Nephron (organoid): Measurements from ENCODE around the gene MAML1.

Source experiments
- H3K27ac Mint-ChIP-seq, 3 experiments: 2 replicates each; pipeline ENCODE4 v1.8.0; 2020; ENCODE audit warnings: mixed read lengths in 3 of 3, mild to moderate bottlenecking in 2 of 3, moderate library complexity in 1 of 3
- H3K27me3 Mint-ChIP-seq: 2 replicates; pipeline ENCODE4 v1.8.0; 2021; ENCODE audit warnings: low read depth, mild to moderate bottlenecking, moderate library complexity, mixed read lengths
- H3K36me3 Mint-ChIP-seq: 2 replicates; pipeline ENCODE4 v1.8.0; 2020; ENCODE audit warnings: low read depth, mixed read lengths
- H3K4me1 Mint-ChIP-seq: 2 replicates; pipeline ENCODE4 v1.8.0; 2020; ENCODE audit warnings: mixed read lengths
- H3K4me3 Mint-ChIP-seq, 3 experiments: 2 replicates each; pipeline ENCODE4 v1.8.0; 2020; ENCODE audit warnings: mild to moderate bottlenecking in 3 of 3, mixed read lengths in 3 of 3, moderate library complexity in 2 of 3
- H3K9me3 Mint-ChIP-seq: 2 replicates; pipeline ENCODE4 v1.8.0; 2020; ENCODE audit warnings: mixed read lengths
- TF ChIP-seq, protein P1 (sequence below), 3 experiments: fragments of 200-600 bp; sonication (generic); IDR thresholded peaks; one replicate each; pipeline ENCODE4 v1.5.0; 2021; ENCODE audit warnings: antibody characterized with exemption in 3 of 3; ENCODE audit not compliant: unreplicated experiment in 3 of 3

The MAML1 gene

DNA sequence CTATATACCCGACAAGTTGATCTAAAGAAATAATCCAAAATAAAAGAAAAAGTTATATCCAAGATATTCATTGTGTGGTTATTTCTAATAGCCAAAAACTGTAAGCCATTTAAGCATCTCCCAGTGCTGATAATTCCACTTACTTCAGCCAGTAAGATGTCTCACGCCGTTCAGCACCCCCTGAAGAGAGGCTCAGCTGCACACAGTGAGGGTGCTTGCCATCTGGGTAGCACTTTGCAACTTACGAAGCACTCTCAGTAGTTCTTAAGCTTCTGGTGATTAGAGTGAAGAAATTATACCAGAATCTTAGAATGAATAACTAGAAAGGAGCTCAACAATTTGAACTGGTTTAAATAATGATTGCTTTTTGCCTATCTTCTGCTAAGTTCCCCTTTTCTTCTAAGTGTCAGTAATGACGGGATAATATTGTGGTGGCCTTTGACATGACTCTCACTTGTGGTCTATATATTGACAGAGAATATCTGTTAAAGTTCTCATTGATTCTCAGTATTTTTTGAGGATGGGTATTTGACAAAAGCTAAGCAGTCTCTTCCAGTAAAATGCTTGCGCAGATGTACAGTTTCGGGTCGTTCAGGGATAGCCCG is 35.0 kb downstream of the MAML1 start:
- Mint-ChIP-seq H3K36me3 (peaks cover 65% of the 10 kb centered on the region), H3K27ac (peak overlapping the region; percentile 65 to 92 (median 84)), H3K4me1 (peaks cover 32% of the 10 kb centered on the region), H3K4me3 (no peak overlapping the region), H3K27me3 (no peaks in the 10 kb centered on the region), H3K9me3 (no peaks in the 10 kb centered on the region)
- TF ChIP-seq, protein P1, sequence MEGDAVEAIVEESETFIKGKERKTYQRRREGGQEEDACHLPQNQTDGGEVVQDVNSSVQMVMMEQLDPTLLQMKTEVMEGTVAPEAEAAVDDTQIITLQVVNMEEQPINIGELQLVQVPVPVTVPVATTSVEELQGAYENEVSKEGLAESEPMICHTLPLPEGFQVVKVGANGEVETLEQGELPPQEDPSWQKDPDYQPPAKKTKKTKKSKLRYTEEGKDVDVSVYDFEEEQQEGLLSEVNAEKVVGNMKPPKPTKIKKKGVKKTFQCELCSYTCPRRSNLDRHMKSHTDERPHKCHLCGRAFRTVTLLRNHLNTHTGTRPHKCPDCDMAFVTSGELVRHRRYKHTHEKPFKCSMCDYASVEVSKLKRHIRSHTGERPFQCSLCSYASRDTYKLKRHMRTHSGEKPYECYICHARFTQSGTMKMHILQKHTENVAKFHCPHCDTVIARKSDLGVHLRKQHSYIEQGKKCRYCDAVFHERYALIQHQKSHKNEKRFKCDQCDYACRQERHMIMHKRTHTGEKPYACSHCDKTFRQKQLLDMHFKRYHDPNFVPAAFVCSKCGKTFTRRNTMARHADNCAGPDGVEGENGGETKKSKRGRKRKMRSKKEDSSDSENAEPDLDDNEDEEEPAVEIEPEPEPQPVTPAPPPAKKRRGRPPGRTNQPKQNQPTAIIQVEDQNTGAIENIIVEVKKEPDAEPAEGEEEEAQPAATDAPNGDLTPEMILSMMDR (IDR thresholded peaks at IDR 0.05; ENCODE audit: unreplicated experiment in 3 of 3), result no peak

DNA sequence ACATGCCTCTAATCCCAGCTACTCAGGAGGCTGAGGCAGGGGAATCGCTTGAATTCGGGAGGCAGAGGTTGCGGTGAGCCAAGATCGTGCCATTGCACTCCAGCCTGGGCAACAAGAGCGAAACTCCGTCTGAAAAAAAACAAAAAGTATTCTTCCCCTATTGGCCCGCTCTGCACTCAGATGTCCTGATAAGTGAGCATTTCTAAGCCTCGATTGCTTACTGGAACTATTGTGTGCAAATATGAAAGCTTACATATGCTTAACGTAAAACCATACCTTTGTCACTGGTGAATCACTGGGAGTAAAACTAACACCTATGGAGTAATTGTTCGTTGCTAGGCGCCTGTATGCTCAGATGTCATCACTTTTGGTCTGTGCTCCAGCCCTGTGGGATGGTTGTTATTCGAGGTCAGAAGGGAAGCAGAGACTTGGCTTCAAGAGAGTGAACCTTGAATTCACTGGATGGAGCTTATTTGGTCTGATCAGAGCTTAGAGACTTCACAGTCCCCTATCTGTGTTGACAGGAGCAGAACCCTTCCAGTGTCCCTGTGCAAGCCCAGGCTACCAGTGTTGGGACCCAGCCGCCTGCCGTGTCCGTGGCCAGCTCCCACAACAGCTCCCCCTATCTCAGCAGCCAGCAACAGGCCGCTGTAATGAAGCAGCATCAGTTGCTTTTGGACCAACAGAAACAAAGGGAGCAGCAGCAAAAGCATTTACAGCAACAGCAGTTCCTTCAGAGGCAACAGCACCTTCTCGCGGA is 35.9 kb downstream of the MAML1 start:
- TF ChIP-seq, protein P1 (IDR thresholded peaks at IDR 0.05; ENCODE audit: unreplicated experiment in 3 of 3), result no peak
- H3K4me1 Mint-ChIP-seq, result peaks cover 23% of the 10 kb centered on the region
- H3K9me3 Mint-ChIP-seq, result no peaks in the 10 kb centered on the region
- H3K4me3 Mint-ChIP-seq, result no peak overlapping the region
- peaks cover 74% of the 10 kb centered on the region for H3K36me3 Mint-ChIP-seq
- no peaks in the 10 kb centered on the region for H3K27me3 Mint-ChIP-seq
- no peak overlapping the region for H3K27ac Mint-ChIP-seq

DNA sequence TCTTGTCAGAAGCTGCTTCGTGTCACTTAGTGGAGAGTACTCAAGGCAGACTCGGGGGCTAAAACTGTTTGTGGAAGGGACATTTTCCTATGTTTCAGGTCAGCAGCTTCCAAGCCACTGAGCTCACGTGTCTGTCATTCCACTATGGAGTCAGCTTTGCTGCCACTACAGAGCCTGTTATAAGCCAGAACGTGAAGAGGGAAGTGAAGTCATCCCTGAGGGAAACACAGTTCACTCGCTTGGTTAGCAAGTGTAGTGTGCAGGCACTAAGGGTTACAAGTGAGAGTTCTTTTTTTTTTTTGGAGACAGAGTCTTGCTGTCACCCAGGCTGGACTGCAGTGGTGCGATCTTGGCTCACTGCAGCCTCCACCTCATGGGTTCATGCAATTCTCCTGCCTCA is 36.6 kb downstream of the MAML1 start:
- Mint-ChIP-seq H3K4me3 (no peak overlapping the region), H3K9me3 (no peaks in the 10 kb centered on the region), H3K27me3 (no peaks in the 10 kb centered on the region), H3K4me1 (peaks cover 15% of the 10 kb centered on the region), H3K36me3 (peaks cover 80% of the 10 kb centered on the region), H3K27ac (no peak overlapping the region)
- TF ChIP-seq, protein P1 (IDR thresholded peaks at IDR 0.05; ENCODE audit: unreplicated experiment in 3 of 3), result no peak

DNA sequence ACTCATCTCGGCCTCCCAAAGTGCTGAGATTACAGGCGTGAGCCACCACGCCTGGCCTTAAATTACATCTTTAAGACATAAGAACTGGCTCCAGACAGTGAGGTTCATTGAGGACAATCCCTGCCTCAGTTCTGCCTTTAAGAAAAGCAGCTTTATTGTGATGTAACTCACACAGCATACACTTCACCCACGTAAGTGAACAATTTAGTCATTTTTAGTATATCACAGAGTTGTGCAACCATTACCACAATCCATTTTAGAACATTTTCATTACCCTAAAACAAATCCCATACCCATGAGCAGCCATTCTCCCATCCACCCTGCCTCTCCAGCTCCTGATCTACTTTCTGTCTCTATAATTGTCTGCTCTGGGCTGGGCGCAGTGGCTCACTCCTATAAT is 37.2 kb downstream of the MAML1 start:
- Mint-ChIP-seq H3K4me3 (no peak overlapping the region), H3K27ac (peak overlapping the region in 1 of 3 experiments; percentile 23), H3K27me3 (no peaks in the 10 kb centered on the region), H3K4me1 (peaks cover 15% of the 10 kb centered on the region), H3K36me3 (peaks cover 83% of the 10 kb centered on the region), H3K9me3 (no peaks in the 10 kb centered on the region)
- TF ChIP-seq, protein P1 (IDR thresholded peaks at IDR 0.05; ENCODE audit: unreplicated experiment in 3 of 3), result no peak

DNA sequence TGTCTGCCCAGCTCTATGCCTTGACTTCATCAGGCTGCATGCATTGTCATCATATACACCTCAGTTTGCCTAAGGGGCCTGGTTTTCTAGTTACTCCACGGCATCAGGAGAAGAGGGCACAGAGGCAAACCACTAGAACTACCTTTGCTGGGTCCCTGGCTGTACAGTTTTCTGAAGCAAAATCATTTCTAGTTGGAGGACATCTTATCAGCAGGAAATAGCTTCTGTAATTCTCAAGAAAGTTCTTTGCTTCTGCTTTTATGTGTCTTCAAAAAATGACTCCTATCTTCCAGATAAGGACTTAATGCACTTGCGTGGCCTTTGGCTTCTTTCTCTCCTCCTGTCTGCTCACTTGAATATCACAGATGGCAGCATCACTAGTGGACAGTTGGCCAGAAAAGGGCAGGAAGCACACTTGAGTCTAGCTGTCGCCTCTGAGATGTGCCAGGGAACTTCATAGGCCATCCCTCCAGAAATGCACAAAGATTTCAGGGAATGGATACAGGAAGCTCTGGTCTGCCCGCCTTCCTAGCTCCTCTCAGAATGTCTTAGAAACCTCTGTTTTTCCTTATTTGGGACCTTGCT is 38.8 kb downstream of the MAML1 start:
- H3K36me3 Mint-ChIP-seq, result peaks cover 81% of the 10 kb centered on the region
- H3K9me3 Mint-ChIP-seq, result no peaks in the 10 kb centered on the region
- TF ChIP-seq, protein P1 (IDR thresholded peaks at IDR 0.05; ENCODE audit: unreplicated experiment in 3 of 3), result no peak
- H3K27ac Mint-ChIP-seq, result no peak overlapping the region
- peaks cover 8% of the 10 kb centered on the region for H3K4me1 Mint-ChIP-seq
- no peaks in the 10 kb centered on the region for H3K27me3 Mint-ChIP-seq
- no peak overlapping the region for H3K4me3 Mint-ChIP-seq
